ENCODE data around the gene LPP. TPM values are rescaled to one million over a fixed set of nuclear protein-coding genes. Genes with fewer than 3 reads are reported as not detected.

LPP gene
- total and polyA plus RNA-seq, 9 of the 15 experiments (the other 6 are each of a cell fraction or from before 2014, with no cell fraction given), result 0.07 to 0.18 TPM; not detected in 7

DNA sequence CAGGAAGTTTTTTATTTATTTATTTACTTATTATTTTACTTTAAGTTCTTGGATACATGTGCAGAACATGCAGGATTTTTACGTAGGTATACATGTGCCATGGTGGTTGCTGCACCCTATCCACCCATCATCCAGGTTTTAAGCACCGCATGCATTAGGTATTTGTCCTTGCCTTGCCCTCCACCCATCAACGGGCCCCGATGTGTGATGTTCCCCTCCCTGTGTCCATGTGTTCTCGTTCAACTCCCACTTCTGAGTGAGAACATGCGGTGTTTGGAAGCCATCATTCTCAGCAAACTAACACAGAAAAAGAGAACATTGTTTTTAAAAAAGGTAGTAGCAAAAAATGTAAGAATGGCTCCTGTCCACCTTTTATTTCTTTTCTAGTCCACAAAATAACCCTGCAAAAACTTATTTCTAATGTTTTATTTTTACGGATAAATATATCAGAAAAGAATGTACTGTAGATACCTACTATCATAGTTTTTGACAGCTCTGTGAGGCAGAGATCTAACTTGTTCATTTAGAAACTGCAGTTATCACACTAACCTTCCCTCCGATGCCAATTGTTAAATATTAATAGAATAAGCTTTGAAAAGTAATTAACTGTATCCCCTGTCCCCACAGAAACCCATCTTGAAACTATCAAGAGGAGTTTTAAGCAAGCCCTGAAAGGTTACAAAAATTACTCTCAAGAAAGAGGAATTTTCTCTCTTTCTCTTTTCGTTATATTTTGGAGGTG is 189.2 kb downstream of the LPP start (continued):
- TF ChIP-seq, protein P1, sequence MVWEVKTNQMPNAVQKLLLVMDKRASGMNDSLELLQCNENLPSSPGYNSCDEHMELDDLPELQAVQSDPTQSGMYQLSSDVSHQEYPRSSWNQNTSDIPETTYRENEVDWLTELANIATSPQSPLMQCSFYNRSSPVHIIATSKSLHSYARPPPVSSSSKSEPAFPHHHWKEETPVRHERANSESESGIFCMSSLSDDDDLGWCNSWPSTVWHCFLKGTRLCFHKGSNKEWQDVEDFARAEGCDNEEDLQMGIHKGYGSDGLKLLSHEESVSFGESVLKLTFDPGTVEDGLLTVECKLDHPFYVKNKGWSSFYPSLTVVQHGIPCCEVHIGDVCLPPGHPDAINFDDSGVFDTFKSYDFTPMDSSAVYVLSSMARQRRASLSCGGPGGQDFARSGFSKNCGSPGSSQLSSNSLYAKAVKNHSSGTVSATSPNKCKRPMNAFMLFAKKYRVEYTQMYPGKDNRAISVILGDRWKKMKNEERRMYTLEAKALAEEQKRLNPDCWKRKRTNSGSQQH (CRISPR knock-in tag; IDR thresholded peaks at IDR 0.05), result no peak
- no peak for TF ChIP-seq ZNF347 (CRISPR knock-in tag; IDR thresholded peaks at IDR 0.05; ENCODE audit: low read depth)

DNA sequence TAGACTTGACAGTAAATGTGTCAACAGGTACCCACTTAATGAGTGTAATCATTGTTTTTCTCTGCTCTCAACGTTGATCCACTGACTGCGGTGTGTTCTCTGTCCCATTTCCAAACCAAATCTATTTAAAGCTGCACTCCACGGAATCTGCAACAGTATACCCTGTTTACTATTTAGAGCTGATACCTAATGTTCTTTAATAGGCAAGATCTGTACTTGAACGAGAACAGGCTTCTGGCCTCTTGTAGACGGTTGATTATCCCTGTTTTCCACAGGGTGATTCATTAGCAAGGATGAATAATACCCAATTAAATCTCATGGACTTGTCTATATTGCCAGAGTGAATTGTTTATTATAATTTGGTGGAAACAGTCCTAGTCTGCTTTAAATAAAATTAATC is 189.9 kb downstream of the LPP start:
- no peak overlapping the region for H3K4me2 ChIP-seq (ENCODE audit: insufficient read depth, low read length)
- H3K79me2 ChIP-seq (ENCODE audit: control insufficient read depth, insufficient read depth, low read length), result no peaks in the 10 kb centered on the region
- ChIA-PET CTCF (ENCODE audit: low intra/inter-chr PET ratio) (interaction anchor here (0.7 kb wide), 1 partner anchor 596 kb away, joined by 3 read pairs; no protein-coding TSS in a partner anchor), POLR2A (no interaction called here)
- in situ Hi-C loops (cut with MboI) (no loop called here), intact Hi-C loops (cut with micrococcal nuclease) (no loop called here)
- FAIRE-seq (no peak), ATAC-seq (no peak), DNase-seq (ENCODE audit: extremely low read depth in 1 of 4, low spot score in 3 of 4) (no peak)
- no peak overlapping the region for H3K27ac ChIP-seq (ENCODE audit: extremely low read depth, low read depth, low read length)
- H3K4me1 ChIP-seq (replicated peaks in 1 of 2; ENCODE audit: control insufficient read depth in 2 of 2, insufficient read depth in 2 of 2, low read length in 2 of 2), result no peaks in the 10 kb centered on the region
- no peaks in the 10 kb centered on the region for H3K27me3 ChIP-seq (ENCODE audit: control insufficient read depth in 2 of 2, insufficient read depth in 2 of 2, low read length in 2 of 2)
- 1% methylated on average over 5 of the region's 5 CpGs for WGBS (ENCODE audit: insufficient coverage, low coverage, missing lambda C conversion rate)
- TF ChIP-seq STAT5B (CRISPR knock-in tag; IDR thresholded peaks at IDR 0.05) (no peak), CHD2 (IDR thresholded peaks at IDR 0.05; ENCODE audit: low read depth, low read length) (no peak), ZNF224 (CRISPR knock-in tag; IDR thresholded peaks at IDR 0.05) (no peak), EP400 (IDR thresholded peaks at IDR 0.05) (no peak), MXI1 (IDR thresholded peaks at IDR 0.05; ENCODE audit: low read depth, low read length) (no peak), PML (IDR thresholded peaks at IDR 0.05; ENCODE audit: low read length) (no peak), CXXC5 (CRISPR knock-in tag; IDR thresholded peaks at IDR 0.05) (no peak), MEIS2 (IDR thresholded peaks at IDR 0.05; ENCODE audit: partially characterized antibody) (no peak)
- TF ChIP-seq, protein P2, sequence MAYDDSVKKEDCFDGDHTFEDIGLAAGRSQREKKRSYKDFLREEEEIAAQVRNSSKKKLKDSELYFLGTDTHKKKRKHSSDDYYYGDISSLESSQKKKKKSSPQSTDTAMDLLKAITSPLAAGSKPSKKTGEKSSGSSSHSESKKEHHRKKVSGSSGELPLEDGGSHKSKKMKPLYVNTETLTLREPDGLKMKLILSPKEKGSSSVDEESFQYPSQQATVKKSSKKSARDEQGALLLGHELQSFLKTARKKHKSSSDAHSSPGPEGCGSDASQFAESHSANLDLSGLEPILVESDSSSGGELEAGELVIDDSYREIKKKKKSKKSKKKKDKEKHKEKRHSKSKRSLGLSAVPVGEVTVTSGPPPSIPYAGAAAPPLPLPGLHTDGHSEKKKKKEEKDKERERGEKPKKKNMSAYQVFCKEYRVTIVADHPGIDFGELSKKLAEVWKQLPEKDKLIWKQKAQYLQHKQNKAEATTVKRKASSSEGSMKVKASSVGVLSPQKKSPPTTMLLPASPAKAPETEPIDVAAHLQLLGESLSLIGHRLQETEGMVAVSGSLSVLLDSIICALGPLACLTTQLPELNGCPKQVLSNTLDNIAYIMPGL (CRISPR knock-in tag; IDR thresholded peaks at IDR 0.05), result no peak
- no peaks in the 10 kb centered on the region for H3K9me3 ChIP-seq (replicated peaks; ENCODE audit: control insufficient read depth, insufficient read depth, low read depth, low read length)
- no TSS peak for BruUV-seq (replicated peaks)
- no peaks in the 10 kb centered on the region for H3K36me3 ChIP-seq (ENCODE audit: control insufficient read depth, insufficient read depth, low read length)
- H3K4me3 ChIP-seq, result no peak overlapping the region
- H3K9me1 ChIP-seq (ENCODE audit: control insufficient read depth, insufficient read depth, low read length), result no peaks in the 10 kb centered on the region
- H2AFZ ChIP-seq (ENCODE audit: low read depth, low read length), result no peak overlapping the region
- H3K9ac ChIP-seq (ENCODE audit: insufficient read depth in 1 of 2, low read depth in 2 of 2, low read length in 2 of 2), result no peak overlapping the region
- no peaks in the 10 kb centered on the region for H4K20me1 ChIP-seq (replicated peaks; ENCODE audit: control insufficient read depth, insufficient read depth, low read length)

Measured in K562 (cell line).